ENCODE data around the gene LMF1. TPM values are rescaled to one million over a fixed set of nuclear protein-coding genes. Genes with fewer than 3 reads are reported as not detected.

The LMF1 gene
- total and polyA plus RNA-seq, 5 donors from 2014 or later: 9.9 to 40.0 (median 12.4) TPM

DNA sequence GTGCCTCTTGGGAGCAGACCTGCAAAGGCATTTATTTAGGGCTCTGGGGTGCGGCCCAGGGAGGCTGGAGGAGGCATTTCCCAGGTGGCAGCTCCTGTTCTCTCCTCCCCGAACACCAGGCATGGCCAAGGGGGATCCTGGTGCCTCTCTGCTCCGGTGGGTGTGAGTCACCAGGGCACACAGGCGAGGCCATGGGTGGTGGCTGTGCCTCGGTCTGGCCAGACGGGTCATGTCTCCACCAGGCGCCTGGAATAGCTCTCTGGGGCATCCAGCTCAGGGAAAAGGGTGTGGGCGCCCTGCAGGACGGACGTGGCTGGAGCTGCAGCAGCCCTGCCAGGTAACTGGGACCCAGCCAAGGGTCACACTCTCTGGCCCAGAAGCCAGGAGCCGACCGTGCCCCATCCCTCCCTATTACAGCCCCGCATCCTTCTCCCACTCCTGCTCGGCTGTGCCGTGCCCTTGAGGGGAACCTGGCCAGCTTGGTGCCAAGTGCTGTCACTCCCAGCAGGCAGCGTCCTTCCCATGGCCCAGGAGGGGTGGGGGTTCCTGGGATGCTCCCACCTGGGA lies 36.6 kb upstream of the LMF1 start:
- no peak overlapping the region for H3K4me3 Mint-ChIP-seq
- H3K27me3 Mint-ChIP-seq: no peaks in the 10 kb centered on the region
- Histone ChIP-seq H3K36me3 (ENCODE audit: control insufficient read depth, insufficient read depth, low read length) (no peaks in the 10 kb centered on the region), H3K4me3 (ENCODE audit: low read depth, low read length) (no peak overlapping the region), H3K4me1 (ENCODE audit: control insufficient read depth, insufficient read depth, low read length, poor library complexity, severe bottlenecking) (peaks cover 26% of the 10 kb centered on the region), H3K27me3 (ENCODE audit: control insufficient read depth, insufficient read depth, low read length) (no peaks in the 10 kb centered on the region), H3K9me3 (ENCODE audit: control insufficient read depth in 2 of 2, low read length in 2 of 2) (no peaks in the 10 kb centered on the region), H3K27ac (ENCODE audit: insufficient read depth, low read length, poor library complexity, severe bottlenecking) (no peak overlapping the region)
- no peaks in the 10 kb centered on the region for H3K36me3 Mint-ChIP-seq
- ATAC-seq (ENCODE audit: low read depth in 2 of 2) (no peak), DNase-seq (no peak)
- no peak overlapping the region for H3K27ac Mint-ChIP-seq
- peaks cover 0 to 30% (median 9%) of the 10 kb centered on the region in 4 donors for H3K4me1 Mint-ChIP-seq
- H3K9me3 Mint-ChIP-seq: no peaks in the 10 kb centered on the region

DNA sequence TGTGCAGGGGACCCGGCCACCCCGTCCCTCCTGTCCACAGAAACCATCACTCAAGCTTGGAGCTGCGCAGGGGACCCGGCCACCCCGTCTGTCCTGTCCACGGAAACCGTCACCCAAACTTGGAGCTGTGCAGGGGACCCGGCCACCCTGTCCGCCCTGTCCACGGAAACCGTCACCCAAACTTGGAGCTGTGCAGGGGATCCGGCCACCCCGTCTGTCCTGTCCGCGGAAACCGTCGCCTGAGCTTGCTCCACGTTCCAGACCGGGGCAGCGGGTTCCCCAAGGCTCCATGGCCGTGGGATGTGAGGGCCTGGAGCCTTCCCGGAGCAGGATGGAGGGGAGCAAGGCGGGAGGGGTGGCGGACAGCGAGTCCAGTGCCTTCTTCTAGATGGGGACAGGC lies 36.0 kb upstream of the LMF1 start:
- Histone ChIP-seq H3K4me1 (ENCODE audit: control insufficient read depth, insufficient read depth, low read length, poor library complexity, severe bottlenecking) (peaks cover 26% of the 10 kb centered on the region), H3K4me3 (ENCODE audit: low read depth, low read length) (no peak overlapping the region), H3K27ac (ENCODE audit: insufficient read depth, low read length, poor library complexity, severe bottlenecking) (no peak overlapping the region), H3K27me3 (ENCODE audit: control insufficient read depth, insufficient read depth, low read length) (no peaks in the 10 kb centered on the region), H3K36me3 (ENCODE audit: control insufficient read depth, insufficient read depth, low read length) (no peaks in the 10 kb centered on the region), H3K9me3 (ENCODE audit: control insufficient read depth in 2 of 2, low read length in 2 of 2) (no peaks in the 10 kb centered on the region)
- Mint-ChIP-seq H3K4me1 (peaks cover 0 to 32% (median 9%) of the 10 kb centered on the region in 4 donors), H3K27me3 (no peaks in the 10 kb centered on the region), H3K4me3 (no peak overlapping the region), H3K36me3 (no peaks in the 10 kb centered on the region), H3K27ac (no peak overlapping the region), H3K9me3 (no peaks in the 10 kb centered on the region)
- DNase-seq (no peak), ATAC-seq (ENCODE audit: low read depth in 2 of 2) (no peak)

DNA sequence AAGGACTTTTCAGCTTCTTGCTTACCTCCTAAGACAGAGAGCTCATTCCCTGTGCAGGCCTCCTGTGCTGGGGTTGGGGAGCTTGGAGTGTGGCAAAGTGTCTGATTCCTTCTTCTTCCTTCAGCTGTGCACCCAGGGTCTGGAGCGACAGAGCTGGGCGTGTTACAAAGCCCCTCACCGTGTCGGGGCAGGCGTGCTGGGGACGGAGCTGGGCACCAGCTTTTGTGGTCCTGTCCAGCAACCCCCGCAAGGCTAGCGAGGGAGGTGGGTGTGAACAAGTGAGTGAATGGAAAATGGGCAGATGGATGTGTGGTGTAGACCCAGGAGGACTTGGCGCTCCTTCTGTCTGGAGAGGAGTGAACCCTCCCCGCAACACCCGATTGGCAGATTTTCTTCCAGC lies 34.5 kb upstream of the LMF1 start:
- Histone ChIP-seq H3K36me3 (ENCODE audit: control insufficient read depth, insufficient read depth, low read length) (no peaks in the 10 kb centered on the region), H3K4me3 (ENCODE audit: low read depth, low read length) (no peak overlapping the region), H3K4me1 (ENCODE audit: control insufficient read depth, insufficient read depth, low read length, poor library complexity, severe bottlenecking) (peaks cover 26% of the 10 kb centered on the region), H3K9me3 (ENCODE audit: control insufficient read depth in 2 of 2, low read length in 2 of 2) (no peaks in the 10 kb centered on the region), H3K27me3 (ENCODE audit: control insufficient read depth, insufficient read depth, low read length) (no peaks in the 10 kb centered on the region), H3K27ac (ENCODE audit: insufficient read depth, low read length, poor library complexity, severe bottlenecking) (no peak overlapping the region)
- Mint-ChIP-seq H3K4me1 (peaks cover 0 to 32% (median 9%) of the 10 kb centered on the region in 4 donors), H3K27me3 (no peaks in the 10 kb centered on the region), H3K4me3 (peak overlapping the region in 2 of 4 donors; percentile 28 to 35), H3K36me3 (no peaks in the 10 kb centered on the region), H3K27ac (peak overlapping the region in 1 of 3 donors; percentile 35), H3K9me3 (peaks cover 0 to 3% (median 0%) of the 10 kb centered on the region in 7 donors)
- DNase-seq: no peak
- no peak for ATAC-seq (ENCODE audit: low read depth in 2 of 2)

DNA sequence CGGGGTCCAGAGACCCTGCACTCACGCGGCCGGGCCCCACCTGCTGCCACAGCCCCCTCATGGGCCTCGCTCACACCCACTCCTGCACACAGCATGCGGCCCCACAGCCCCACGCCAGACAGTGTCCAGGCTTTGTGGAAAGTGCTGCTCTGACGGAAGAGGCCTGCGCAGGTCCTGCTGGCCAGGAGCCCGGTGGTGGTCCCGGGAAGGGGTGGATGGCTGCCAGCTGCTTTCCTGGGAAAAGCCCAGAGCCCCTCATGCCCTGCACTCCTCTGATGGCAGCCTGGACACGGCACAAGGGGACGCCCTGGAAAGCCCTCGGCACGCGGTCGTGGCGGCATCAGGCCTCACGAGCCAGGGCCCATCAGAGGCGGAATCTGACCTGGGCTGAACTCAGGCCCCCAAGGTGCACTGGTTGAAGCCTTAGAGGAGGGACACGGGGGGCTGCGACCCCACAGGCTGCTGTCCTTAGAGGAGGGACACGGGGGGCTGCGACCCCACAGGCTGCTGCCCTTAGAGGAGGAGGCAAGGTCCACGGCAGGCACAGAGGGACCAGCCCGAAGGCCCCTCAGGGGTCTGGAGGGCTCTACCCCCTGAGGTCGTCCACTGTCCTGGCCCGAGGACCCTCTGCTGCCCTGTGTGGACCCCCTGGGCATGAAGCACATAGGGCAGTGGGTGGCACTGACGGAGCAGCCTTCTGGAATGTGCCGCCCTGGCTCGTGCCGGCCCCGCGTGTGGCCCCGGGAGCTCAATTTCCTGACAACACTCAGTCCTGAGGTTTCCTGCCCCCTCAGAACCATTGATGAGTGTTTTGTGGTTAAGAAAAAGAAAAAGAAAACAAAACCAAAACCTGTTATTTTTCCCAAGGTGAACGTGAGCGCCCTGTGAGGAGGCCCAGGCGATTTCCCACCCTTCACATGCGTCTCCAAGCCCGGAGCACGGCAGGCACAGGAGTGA lies 32.9 kb upstream of the LMF1 start:
- H3K27ac Mint-ChIP-seq: peak overlapping the region; percentile 82 to 98 (median 93)
- ATAC-seq (ENCODE audit: low read depth in 2 of 2): peak; percentile 48 to 53
- peaks cover 0 to 3% (median 0%) of the 10 kb centered on the region in 7 donors for H3K9me3 Mint-ChIP-seq
- DNase-seq: peak in 2 of 3 donors; percentile 30 to 68
- no peak overlapping the region for H3K27ac ChIP-seq (ENCODE audit: insufficient read depth, low read length, poor library complexity, severe bottlenecking)
- H3K4me1 Mint-ChIP-seq: peaks cover 0 to 36% (median 10%) of the 10 kb centered on the region in 4 donors
- H3K4me3 Mint-ChIP-seq: peak overlapping the region; percentile 54 to 83 (median 69)
- no peaks in the 10 kb centered on the region for H3K27me3 Mint-ChIP-seq
- H3K4me1 ChIP-seq (ENCODE audit: control insufficient read depth, insufficient read depth, low read length, poor library complexity, severe bottlenecking): peaks cover 32% of the 10 kb centered on the region
- H3K36me3 Mint-ChIP-seq: no peaks in the 10 kb centered on the region
- no peaks in the 10 kb centered on the region for H3K9me3 ChIP-seq (ENCODE audit: control insufficient read depth in 2 of 2, low read length in 2 of 2)
- no peaks in the 10 kb centered on the region for H3K27me3 ChIP-seq (ENCODE audit: control insufficient read depth, insufficient read depth, low read length)
- no peaks in the 10 kb centered on the region for H3K36me3 ChIP-seq (ENCODE audit: control insufficient read depth, insufficient read depth, low read length)
- H3K4me3 ChIP-seq (ENCODE audit: low read depth, low read length): no peak overlapping the region

DNA sequence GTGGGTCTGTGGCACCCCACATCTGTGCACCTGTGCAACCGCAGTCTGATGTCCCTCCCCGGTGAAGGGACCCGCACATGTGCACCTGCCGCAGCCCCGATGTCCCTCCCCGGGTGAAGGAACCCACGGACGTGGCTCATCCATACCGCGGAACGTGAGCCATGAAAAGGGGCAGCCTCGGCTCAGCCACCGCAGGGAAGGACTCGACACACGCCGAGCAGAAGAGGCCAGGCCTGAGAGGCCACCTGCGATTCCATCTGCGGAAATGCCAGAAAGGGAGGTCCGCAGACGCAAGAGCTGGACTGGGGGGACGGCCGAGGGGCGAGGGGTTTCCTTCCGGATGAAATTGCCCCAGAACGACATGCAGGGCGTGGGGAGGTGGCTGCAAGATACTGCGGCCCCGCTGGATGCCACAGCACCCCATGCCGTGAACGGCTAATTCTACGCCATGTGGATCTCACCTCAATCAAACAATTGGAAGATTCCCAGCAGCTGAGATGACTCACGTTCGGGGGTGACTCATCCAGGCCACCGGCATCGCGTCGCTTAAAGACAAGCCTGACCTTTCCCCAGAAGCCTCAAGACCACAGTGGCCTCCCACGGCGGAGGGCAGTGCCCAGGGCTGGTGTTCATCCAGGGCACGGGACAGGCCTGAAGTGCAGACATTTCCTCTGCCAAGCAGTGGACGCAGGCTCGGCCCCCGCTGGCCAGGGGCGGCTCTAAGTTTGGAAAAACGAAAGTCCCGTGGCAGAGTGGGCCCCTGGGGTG lies 31.8 kb upstream of the LMF1 start:
- peaks cover 0 to 4% (median 0%) of the 10 kb centered on the region in 7 donors for H3K9me3 Mint-ChIP-seq
- no peaks in the 10 kb centered on the region for H3K9me3 ChIP-seq (ENCODE audit: control insufficient read depth in 2 of 2, low read length in 2 of 2)
- ATAC-seq (ENCODE audit: low read depth in 2 of 2) (peak; percentile 39 to 62), DNase-seq (no peak)
- H3K27ac ChIP-seq (ENCODE audit: insufficient read depth, low read length, poor library complexity, severe bottlenecking): no peak overlapping the region
- H3K27ac Mint-ChIP-seq: peak overlapping the region; percentile 9 to 75 (median 26)
- peaks cover 0 to 46% (median 15%) of the 10 kb centered on the region in 4 donors for H3K4me1 Mint-ChIP-seq
- H3K4me3 Mint-ChIP-seq: peak overlapping the region in 1 of 4 donors; percentile 33
- H3K4me1 ChIP-seq (ENCODE audit: control insufficient read depth, insufficient read depth, low read length, poor library complexity, severe bottlenecking): peaks cover 41% of the 10 kb centered on the region
- H3K27me3 Mint-ChIP-seq: no peaks in the 10 kb centered on the region
- H3K36me3 ChIP-seq (ENCODE audit: control insufficient read depth, insufficient read depth, low read length): no peaks in the 10 kb centered on the region
- no peaks in the 10 kb centered on the region for H3K27me3 ChIP-seq (ENCODE audit: control insufficient read depth, insufficient read depth, low read length)
- no peaks in the 10 kb centered on the region for H3K36me3 Mint-ChIP-seq
- H3K4me3 ChIP-seq (ENCODE audit: low read depth, low read length): no peak overlapping the region

DNA sequence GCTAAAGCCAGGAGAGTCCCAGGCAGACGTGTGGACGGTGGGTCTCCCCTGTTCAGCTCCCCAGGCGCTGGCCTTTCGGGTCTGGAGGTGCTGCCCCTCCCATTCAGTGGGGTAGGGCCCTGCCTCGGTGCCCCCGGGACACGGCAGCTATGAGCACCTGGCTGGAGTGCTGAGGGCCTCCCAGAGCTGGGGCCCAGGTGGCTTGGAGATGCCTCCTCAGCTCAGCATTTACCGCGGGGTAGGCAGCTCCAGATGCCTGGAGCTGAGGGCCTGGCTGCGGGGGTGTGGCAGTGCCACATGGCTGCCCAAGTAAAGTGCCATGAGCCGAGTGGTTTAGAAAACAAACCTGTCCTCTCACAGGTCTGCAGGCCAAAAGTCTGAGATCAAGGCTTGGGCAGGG lies 30.3 kb upstream of the LMF1 start:
- no peaks in the 10 kb centered on the region for H3K27me3 ChIP-seq (ENCODE audit: control insufficient read depth, insufficient read depth, low read length)
- peaks cover 0 to 4% (median 0%) of the 10 kb centered on the region in 7 donors for H3K9me3 Mint-ChIP-seq
- peak overlapping the region in 1 of 4 donors; percentile 80 for H3K4me3 Mint-ChIP-seq
- H3K27ac ChIP-seq (ENCODE audit: insufficient read depth, low read length, poor library complexity, severe bottlenecking): no peak overlapping the region
- H3K9me3 ChIP-seq (ENCODE audit: control insufficient read depth in 2 of 2, low read length in 2 of 2): no peaks in the 10 kb centered on the region
- H3K4me3 ChIP-seq (ENCODE audit: low read depth, low read length): no peak overlapping the region
- no peak for ATAC-seq (ENCODE audit: low read depth in 2 of 2)
- H3K4me1 Mint-ChIP-seq: peaks cover 0 to 53% (median 20%) of the 10 kb centered on the region in 4 donors
- H3K36me3 Mint-ChIP-seq: no peaks in the 10 kb centered on the region
- no peaks in the 10 kb centered on the region for H3K36me3 ChIP-seq (ENCODE audit: control insufficient read depth, insufficient read depth, low read length)
- DNase-seq: no peak
- no peak overlapping the region for H3K27ac Mint-ChIP-seq
- peaks cover 53% of the 10 kb centered on the region for H3K4me1 ChIP-seq (ENCODE audit: control insufficient read depth, insufficient read depth, low read length, poor library complexity, severe bottlenecking)
- H3K27me3 Mint-ChIP-seq: no peaks in the 10 kb centered on the region

GRCh38 chr16:1000608-1001007 lies 29.8 kb upstream of the LMF1 start:
- H3K4me3 ChIP-seq (ENCODE audit: low read depth, low read length): no peak overlapping the region
- DNase-seq: no peak
- peaks cover 53% of the 10 kb centered on the region for H3K4me1 ChIP-seq (ENCODE audit: control insufficient read depth, insufficient read depth, low read length, poor library complexity, severe bottlenecking)
- H3K9me3 ChIP-seq (ENCODE audit: control insufficient read depth in 2 of 2, low read length in 2 of 2): no peaks in the 10 kb centered on the region
- no peaks in the 10 kb centered on the region for H3K27me3 ChIP-seq (ENCODE audit: control insufficient read depth, insufficient read depth, low read length)
- Mint-ChIP-seq H3K27me3 (no peaks in the 10 kb centered on the region), H3K9me3 (peaks cover 0 to 4% (median 0%) of the 10 kb centered on the region in 7 donors), H3K4me3 (no peak overlapping the region), H3K36me3 (no peaks in the 10 kb centered on the region), H3K4me1 (peaks cover 0 to 53% (median 19%) of the 10 kb centered on the region in 4 donors), H3K27ac (no peak overlapping the region)
- H3K27ac ChIP-seq (ENCODE audit: insufficient read depth, low read length, poor library complexity, severe bottlenecking): no peak overlapping the region
- H3K36me3 ChIP-seq (ENCODE audit: control insufficient read depth, insufficient read depth, low read length): no peaks in the 10 kb centered on the region
- ATAC-seq (ENCODE audit: low read depth in 2 of 2): no peak
